Measurements from ENCODE around the gene HINT3.
"Not testable (repeated sequence)": the region's sequence is repeated elsewhere in the genome, so short reads cannot be mapped to it uniquely, and the experiment has no call there.

The HINT3 gene

DNA sequence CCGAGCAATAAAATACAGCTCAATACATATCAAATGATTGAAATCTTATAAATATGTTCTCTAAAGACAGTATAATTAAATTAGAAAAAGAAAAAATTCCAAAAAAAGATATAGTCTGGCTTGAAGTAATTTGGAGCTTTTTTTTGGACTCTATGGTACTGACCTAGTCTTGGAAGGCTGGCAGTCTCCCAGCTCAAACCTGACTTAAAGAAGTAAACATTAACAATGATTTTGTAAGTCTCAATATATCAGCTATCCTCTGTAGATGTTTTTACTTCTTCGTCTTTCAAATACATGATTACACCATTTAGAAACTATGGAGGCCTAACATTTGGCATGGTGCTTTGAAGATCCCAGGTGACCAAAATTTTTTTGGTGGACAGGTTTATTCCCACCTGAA, 14.2 kb downstream of the HINT3 start:
- no peak for DNase-seq (ENCODE audit: extremely low spot score)
- CTCF ChIA-PET, result interaction anchor here (0.7 to 1.8 kb wide), 3 partner anchors 13 to 64 kb away, joined by 4 to 9 read pairs (median 4); no protein-coding TSS in a partner anchor
- TF ChIP-seq L3MBTL2 (conservative IDR thresholded peaks at IDR 0.05) (no peak), FOXK2 (IDR thresholded peaks at IDR 0.05) (no peak), SUZ12 (IDR thresholded peaks at IDR 0.05) (no peak), FOXM1 (IDR thresholded peaks at IDR 0.05; ENCODE audit: borderline replicate concordance) (no peak), SP1 (IDR thresholded peaks at IDR 0.05) (no peak), TARDBP (IDR thresholded peaks at IDR 0.05) (no peak)
- POLR2A ChIA-PET, result interaction anchor here (0.8 to 2.4 kb wide), 4 partner anchors 15 to 190 kb away, joined by 3 to 9 read pairs (median 6); partner anchors contain the start of genes HINT3, NCOA7 and TRMT11

DNA sequence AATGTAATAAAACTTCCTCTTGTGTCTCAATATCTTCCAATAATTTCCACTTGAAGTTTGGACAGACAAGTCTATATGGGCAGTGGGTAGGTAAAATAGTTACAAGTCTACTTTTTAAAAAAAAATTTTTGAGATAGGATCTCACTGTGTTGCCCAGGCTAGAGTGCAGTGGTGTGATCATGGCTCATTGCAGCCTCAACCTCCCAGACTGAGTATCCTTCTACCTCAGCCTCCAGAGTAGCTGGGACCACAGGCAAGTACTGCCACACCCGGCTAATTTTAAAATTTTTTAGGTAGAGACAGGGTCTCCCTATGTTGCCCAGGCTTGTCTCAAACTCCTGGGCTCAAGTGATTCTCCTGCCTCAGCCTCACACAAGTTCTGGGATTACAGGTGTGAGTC, 15.9 kb downstream of the HINT3 start:
- POLR2A ChIA-PET; DNase-seq (ENCODE audit: extremely low spot score): not testable (repeated sequence)
- CTCF ChIA-PET, result interaction anchor here (0.7 kb wide), 1 partner anchor 66 kb away, joined by 6 read pairs; no protein-coding TSS in a partner anchor

- ChIA-PET POLR2A (interaction anchor here (1.0 to 1.8 kb wide), 3 partner anchors 12 to 193 kb away, joined by 5 to 10 read pairs (median 5); partner anchors contain the start of gene TRMT11), CTCF (interaction anchor here (0.5 to 2.4 kb wide), 15 partner anchors 9 to 221 kb away, joined by 3 to 13 read pairs (median 6); partner anchors contain the start of genes HINT3, NCOA7 and TRMT11)
- peak; percentile 35 for DNase-seq (ENCODE audit: extremely low spot score)
- no peak for TF ChIP-seq CTBP1 (IDR thresholded peaks at IDR 0.05; ENCODE audit: borderline replicate concordance)
- no peak for TF ChIP-seq NFRKB (IDR thresholded peaks at IDR 0.05)
- no peak for TF ChIP-seq FOXM1 (IDR thresholded peaks at IDR 0.05; ENCODE audit: borderline replicate concordance)
- no peak for TF ChIP-seq HDGF (IDR thresholded peaks at IDR 0.05; ENCODE audit: borderline replicate concordance)
- no peak for TF ChIP-seq LEF1 (IDR thresholded peaks at IDR 0.05; ENCODE audit: borderline replicate concordance)
- no peak for TF ChIP-seq FOXA1 (IDR thresholded peaks at IDR 0.05)
- no peak for TF ChIP-seq SP1 (IDR thresholded peaks at IDR 0.05)
- TF ChIP-seq BHLHE40 (IDR thresholded peaks at IDR 0.05; ENCODE audit: borderline replicate concordance), result no peak
- no peak for TF ChIP-seq L3MBTL2 (conservative IDR thresholded peaks at IDR 0.05)
- TF ChIP-seq, protein P1, sequence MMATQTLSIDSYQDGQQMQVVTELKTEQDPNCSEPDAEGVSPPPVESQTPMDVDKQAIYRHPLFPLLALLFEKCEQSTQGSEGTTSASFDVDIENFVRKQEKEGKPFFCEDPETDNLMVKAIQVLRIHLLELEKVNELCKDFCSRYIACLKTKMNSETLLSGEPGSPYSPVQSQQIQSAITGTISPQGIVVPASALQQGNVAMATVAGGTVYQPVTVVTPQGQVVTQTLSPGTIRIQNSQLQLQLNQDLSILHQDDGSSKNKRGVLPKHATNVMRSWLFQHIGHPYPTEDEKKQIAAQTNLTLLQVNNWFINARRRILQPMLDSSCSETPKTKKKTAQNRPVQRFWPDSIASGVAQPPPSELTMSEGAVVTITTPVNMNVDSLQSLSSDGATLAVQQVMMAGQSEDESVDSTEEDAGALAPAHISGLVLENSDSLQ (IDR thresholded peaks at IDR 0.05), result no peak
- no peak for TF ChIP-seq SUZ12 (IDR thresholded peaks at IDR 0.05)
- no peak for TF ChIP-seq TARDBP (IDR thresholded peaks at IDR 0.05)
- no peak for TF ChIP-seq ARNT (IDR thresholded peaks at IDR 0.05)
- TF ChIP-seq FOXK2 (IDR thresholded peaks at IDR 0.05), result no peak
- no peak for TF ChIP-seq ZNF384 (IDR thresholded peaks at IDR 0.05)
- TF ChIP-seq ELF4 (IDR thresholded peaks at IDR 0.05), result no peak
Measured at GRCh38 chr6:125974214-125974866, 17.8 kb downstream of the HINT3 start.

GRCh38 chr6:125979101-125979500, 22.5 kb downstream of the HINT3 start:
- TF ChIP-seq LEF1 (IDR thresholded peaks at IDR 0.05; ENCODE audit: borderline replicate concordance), result no peak
- no peak for TF ChIP-seq SUZ12 (IDR thresholded peaks at IDR 0.05)
- no peak for TF ChIP-seq L3MBTL2 (conservative IDR thresholded peaks at IDR 0.05)
- no peak for TF ChIP-seq ZNF384 (IDR thresholded peaks at IDR 0.05)
- no peak for DNase-seq (ENCODE audit: extremely low spot score)
- ChIA-PET CTCF (no interaction called here), POLR2A (interaction anchor here (0.6 kb wide), 1 partner anchor 99 kb away, joined by 3 read pairs; no protein-coding TSS in a partner anchor)

DNA sequence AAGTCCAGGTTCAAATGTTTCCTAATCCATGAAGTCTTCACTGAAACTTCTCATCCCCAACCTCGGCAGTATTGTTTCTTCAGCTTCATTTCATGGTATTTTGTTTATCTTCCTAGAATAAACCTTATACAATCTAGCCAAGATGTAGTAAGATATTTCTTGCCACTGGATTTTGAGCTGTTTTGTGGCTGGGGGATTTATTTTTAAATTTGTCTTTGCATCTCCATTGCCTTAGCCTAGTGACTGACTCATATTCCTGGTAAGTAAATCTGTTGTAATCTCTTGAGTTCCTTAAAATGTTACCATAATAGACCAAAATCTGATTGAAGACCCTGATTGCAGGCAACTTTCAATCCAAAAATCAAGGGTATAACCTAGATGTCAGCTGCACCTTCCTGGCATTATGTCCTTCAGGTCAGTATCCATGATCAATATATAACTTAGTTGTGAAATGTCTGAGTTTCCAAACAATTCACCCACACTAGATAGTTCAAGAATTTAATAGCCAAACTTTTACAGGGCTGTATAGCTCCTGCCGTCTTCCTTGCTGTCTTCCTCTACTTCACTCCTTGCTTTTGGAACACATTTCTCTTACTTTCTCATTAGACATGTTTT, 25.1 kb downstream of the HINT3 start:
- DNase-seq (ENCODE audit: extremely low spot score), result no peak
- CTCF ChIA-PET, result interaction anchor here (1.0 to 1.9 kb wide), 2 partner anchors 25 to 190 kb away, joined by 3 to 5 read pairs; partner anchors contain the start of gene HINT3
- POLR2A ChIA-PET, result no interaction called here
- TF ChIP-seq BHLHE40 (IDR thresholded peaks at IDR 0.05; ENCODE audit: borderline replicate concordance), result no peak
- TF ChIP-seq TARDBP (IDR thresholded peaks at IDR 0.05), result no peak
- TF ChIP-seq L3MBTL2 (conservative IDR thresholded peaks at IDR 0.05), result no peak
- no peak for TF ChIP-seq NFRKB (IDR thresholded peaks at IDR 0.05)
- no peak for TF ChIP-seq SUZ12 (IDR thresholded peaks at IDR 0.05)
- TF ChIP-seq FOXM1 (IDR thresholded peaks at IDR 0.05; ENCODE audit: borderline replicate concordance), result no peak
- TF ChIP-seq, protein P1 (IDR thresholded peaks at IDR 0.05), result no peak
- no peak for TF ChIP-seq LEF1 (IDR thresholded peaks at IDR 0.05; ENCODE audit: borderline replicate concordance)
- TF ChIP-seq SP1 (IDR thresholded peaks at IDR 0.05), result no peak

DNA sequence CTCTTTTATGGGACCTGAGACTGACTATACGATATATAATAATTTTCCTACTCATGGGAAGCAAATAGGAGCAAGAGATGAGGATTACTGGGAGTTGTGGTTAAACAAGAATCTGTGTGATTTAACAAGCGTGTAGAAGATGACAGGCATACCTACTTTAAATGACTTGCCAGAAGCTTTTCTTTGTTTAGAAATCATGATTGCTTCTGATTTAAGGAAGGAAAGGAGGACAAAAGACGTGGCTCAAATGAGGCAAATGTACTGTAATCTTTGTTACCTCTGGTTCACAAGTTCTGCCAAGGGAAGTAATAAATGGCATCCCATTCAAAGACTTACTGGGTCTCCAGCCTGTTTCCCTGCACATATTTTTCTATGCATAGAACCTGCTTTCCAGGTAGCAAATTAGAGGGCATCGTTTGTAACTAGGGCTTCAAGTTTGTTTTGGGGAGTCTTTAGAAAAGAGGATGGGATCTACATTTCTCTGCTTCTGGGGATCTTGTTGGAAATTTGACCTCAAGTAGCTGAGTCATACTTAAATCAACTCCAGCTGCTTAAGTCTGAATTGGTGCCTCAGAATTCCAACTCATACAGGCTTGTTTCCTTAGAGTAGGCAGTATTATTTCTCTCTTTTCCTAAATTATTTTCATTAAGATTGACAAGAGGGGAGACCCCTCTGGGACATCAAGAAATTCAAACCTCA, 26.8 kb downstream of the HINT3 start:
- CTCF ChIA-PET, result interaction anchor here (1.3 kb wide), 1 partner anchor 9 kb away, joined by 7 read pairs; no protein-coding TSS in a partner anchor
- DNase-seq (ENCODE audit: extremely low spot score), result no peak
- no peak for TF ChIP-seq SP1 (IDR thresholded peaks at IDR 0.05)
- no peak for TF ChIP-seq HDGF (IDR thresholded peaks at IDR 0.05; ENCODE audit: borderline replicate concordance)
- no peak for TF ChIP-seq SUZ12 (IDR thresholded peaks at IDR 0.05)
- no peak for TF ChIP-seq FOXA1 (IDR thresholded peaks at IDR 0.05)
- TF ChIP-seq NFRKB (IDR thresholded peaks at IDR 0.05), result no peak
- no peak for TF ChIP-seq LEF1 (IDR thresholded peaks at IDR 0.05; ENCODE audit: borderline replicate concordance)
- no peak for TF ChIP-seq ZNF384 (IDR thresholded peaks at IDR 0.05)
- no peak for TF ChIP-seq FOXM1 (IDR thresholded peaks at IDR 0.05; ENCODE audit: borderline replicate concordance)
- no peak for TF ChIP-seq FOXK2 (IDR thresholded peaks at IDR 0.05)
- no peak for TF ChIP-seq CTBP1 (IDR thresholded peaks at IDR 0.05; ENCODE audit: borderline replicate concordance)
- no peak for TF ChIP-seq ARNT (IDR thresholded peaks at IDR 0.05)
- TF ChIP-seq ELF4 (IDR thresholded peaks at IDR 0.05), result no peak
- no peak for TF ChIP-seq L3MBTL2 (conservative IDR thresholded peaks at IDR 0.05)
- TF ChIP-seq, protein P1 (IDR thresholded peaks at IDR 0.05), result no peak
- TF ChIP-seq BHLHE40 (IDR thresholded peaks at IDR 0.05; ENCODE audit: borderline replicate concordance), result no peak
- no peak for TF ChIP-seq TARDBP (IDR thresholded peaks at IDR 0.05)
- POLR2A ChIA-PET, result no interaction called here

Measured in HEK293T (cell line).